Activated CD8-positive, alpha-beta memory T cell treated with anti-CD3 and anti-CD28 coated beads, Interleukin-2, amount 50 U/mL, for 4 hours (primary cell): ENCODE data around the gene SMOC2.

ENCODE experiments used
- DNase-seq: peaks from one replicate; pipeline ENCODE4 v3.0.0-alpha.2; 2020

Gene SMOC2

GRCh38 chr6:168440520-168441433, at the start of gene SMOC2:
Gene SMOC2 (plus strand): TSS chr6:168441184. CDS start chr6:168441371, 187 bp downstream.
- no peak for DNase-seq

- DNase-seq, result no peak
Measured at GRCh38 chr6:168393126-168393870, 47.7 kb upstream of the SMOC2 start.

- DNase-seq, result no peak
Measured at GRCh38 chr6:168394606-168395005, 46.4 kb upstream of the SMOC2 start.

- no peak for DNase-seq
Measured at GRCh38 chr6:168395983-168396382, 45.0 kb upstream of the SMOC2 start.

GRCh38 chr6:168396561-168396960, 44.4 kb upstream of the SMOC2 start:
- no peak for DNase-seq

GRCh38 chr6:168397012-168397411, 44.0 kb upstream of the SMOC2 start:
- no peak for DNase-seq

- DNase-seq, result no peak
Measured at GRCh38 chr6:168400037-168400436, 40.9 kb upstream of the SMOC2 start.

GRCh38 chr6:168403370-168404005, 37.5 kb upstream of the SMOC2 start:
- DNase-seq, result no peak

GRCh38 chr6:168404560-168404959, 36.4 kb upstream of the SMOC2 start:
- no peak for DNase-seq

GRCh38 chr6:168407842-168408241, 33.1 kb upstream of the SMOC2 start:
- DNase-seq, result no peak

- DNase-seq, result no peak
Measured at GRCh38 chr6:168408504-168409136, 32.4 kb upstream of the SMOC2 start.

- no peak for DNase-seq
Measured at GRCh38 chr6:168410035-168410434, 30.9 kb upstream of the SMOC2 start.

- DNase-seq, result no peak
Measured at GRCh38 chr6:168410554-168411011, 30.4 kb upstream of the SMOC2 start.

- DNase-seq, result no peak
Measured at GRCh38 chr6:168411130-168411529, 29.9 kb upstream of the SMOC2 start.

GRCh38 chr6:168411793-168412192, 29.2 kb upstream of the SMOC2 start:
- no peak for DNase-seq

GRCh38 chr6:168412456-168412855, 28.5 kb upstream of the SMOC2 start:
- no peak for DNase-seq

GRCh38 chr6:168413018-168413720, 27.8 kb upstream of the SMOC2 start:
- no peak for DNase-seq

GRCh38 chr6:168413856-168414255, 27.1 kb upstream of the SMOC2 start:
- DNase-seq, result no peak

- no peak for DNase-seq
Measured at GRCh38 chr6:168414336-168415097, 26.5 kb upstream of the SMOC2 start.

GRCh38 chr6:168415098-168415992, 25.6 kb upstream of the SMOC2 start:
- no peak for DNase-seq
